ENCODE data around the gene FLT3.

DNA sequence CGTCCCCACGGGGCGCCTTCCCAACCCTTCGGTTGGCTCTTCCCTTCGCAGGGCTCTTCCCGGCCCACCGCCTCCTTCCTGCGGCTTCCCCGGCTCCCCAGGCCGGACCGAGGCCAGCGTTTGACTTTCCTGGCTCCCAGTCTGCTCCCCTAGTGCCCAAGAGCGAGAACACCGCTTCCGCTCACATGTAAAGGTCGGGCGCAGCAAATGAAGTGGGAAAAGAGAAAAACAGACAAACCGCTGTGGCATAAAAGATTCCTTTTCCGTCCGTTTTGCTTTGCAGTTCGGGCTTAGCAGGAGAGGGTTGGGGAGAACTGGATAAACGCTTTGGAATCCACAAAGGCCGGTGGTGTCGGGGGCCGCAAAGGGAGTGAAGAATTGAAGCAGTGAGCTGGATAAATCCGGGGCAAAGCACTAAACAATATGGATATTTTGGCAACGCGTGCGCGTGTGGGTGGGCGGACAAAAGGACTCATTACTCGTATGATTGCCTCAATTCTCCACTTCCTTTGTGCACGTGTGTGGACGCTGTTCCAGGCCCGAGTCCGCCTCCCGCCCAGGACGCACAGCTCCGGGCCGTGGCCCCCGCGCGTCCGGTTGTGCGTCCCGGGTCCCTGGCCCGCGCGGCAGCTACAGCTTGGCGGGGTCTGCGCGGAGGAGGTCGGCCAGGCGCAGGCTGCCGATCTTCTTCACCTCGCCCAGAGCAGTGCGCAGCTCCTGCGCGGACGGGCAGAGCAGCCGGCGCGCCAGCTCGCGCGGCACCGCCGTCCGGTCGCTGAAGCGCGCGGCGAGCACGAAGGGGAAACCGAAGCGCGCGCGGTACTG, 122.7 kb downstream of the FLT3 start:
- TF ChIP-seq EZH2phosphoT487 (IDR thresholded peaks at IDR 0.05; ENCODE audit: low read depth): no peak
- TF ChIP-seq CTCF (IDR thresholded peaks at IDR 0.05; ENCODE audit: low read depth, low read length): no peak

Data from OCI-LY3 (cell line).